WTC11 (cell line): ENCODE data around the gene BAIAP2L1.
"Not testable (repeated sequence)": the region's sequence is repeated elsewhere in the genome, so short reads cannot be mapped to it uniquely, and the experiment has no call there.

Experiments
- CBFB ChIP-seq: sonication (generic); formaldehyde crosslinking; IDR thresholded peaks from 2 replicates; pipeline ENCODE4 v1.8.1; 2022; ENCODE audit warnings: mild to moderate bottlenecking, low read depth, missing genetic modification reagents
- ELF4 ChIP-seq: sonication (generic); formaldehyde crosslinking; IDR thresholded peaks from 2 replicates; pipeline ENCODE4 v1.8.1; 2022; ENCODE audit warnings: low read depth, mild to moderate bottlenecking, moderate library complexity, missing genetic modification reagents
- IRF2 ChIP-seq: sonication (generic); formaldehyde crosslinking; IDR thresholded peaks from 2 replicates; pipeline ENCODE4 v1.8.0; 2022; ENCODE audit warnings: low read depth, missing genetic modification reagents, borderline replicate concordance
- TF ChIP-seq, protein P1 (sequence below): fragments of 200-600 bp; IDR thresholded peaks from 2 replicates; pipeline ENCODE4 v1.8.0; 2022; ENCODE audit warnings: antibody characterized with exemption
- TF ChIP-seq, protein P2 (sequence below): sonication (generic); formaldehyde crosslinking; IDR thresholded peaks from 2 replicates; pipeline ENCODE4 v1.8.0; 2022; ENCODE audit warnings: mild to moderate bottlenecking, missing genetic modification reagents
- TF ChIP-seq, protein P3 (sequence below): sonication (generic); formaldehyde crosslinking; IDR thresholded peaks from 2 replicates; pipeline ENCODE4 v1.8.1; 2023; ENCODE audit warnings: mild to moderate bottlenecking, missing genetic modification reagents

DNA sequence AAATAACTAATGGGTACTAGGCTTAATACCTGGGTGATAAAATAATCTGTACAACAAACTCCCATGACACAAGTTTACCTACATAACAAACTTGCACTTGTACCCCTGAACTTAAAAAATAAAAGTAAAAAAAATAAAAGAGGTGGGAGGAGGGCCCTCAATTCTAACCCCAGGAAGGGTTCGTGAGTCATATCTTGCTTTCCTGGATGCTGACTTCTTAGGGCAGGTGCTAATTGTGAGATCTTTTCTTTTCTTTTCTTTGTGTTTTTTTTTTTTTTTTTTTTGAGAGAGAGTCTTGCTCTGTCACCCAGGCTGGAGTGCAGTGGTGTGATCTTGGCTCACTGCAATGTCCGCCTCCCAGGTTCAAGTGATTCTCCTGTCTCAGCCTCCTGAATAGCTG lies 40.1 kb upstream of the BAIAP2L1 start:
- TF ChIP-seq, protein P1, sequence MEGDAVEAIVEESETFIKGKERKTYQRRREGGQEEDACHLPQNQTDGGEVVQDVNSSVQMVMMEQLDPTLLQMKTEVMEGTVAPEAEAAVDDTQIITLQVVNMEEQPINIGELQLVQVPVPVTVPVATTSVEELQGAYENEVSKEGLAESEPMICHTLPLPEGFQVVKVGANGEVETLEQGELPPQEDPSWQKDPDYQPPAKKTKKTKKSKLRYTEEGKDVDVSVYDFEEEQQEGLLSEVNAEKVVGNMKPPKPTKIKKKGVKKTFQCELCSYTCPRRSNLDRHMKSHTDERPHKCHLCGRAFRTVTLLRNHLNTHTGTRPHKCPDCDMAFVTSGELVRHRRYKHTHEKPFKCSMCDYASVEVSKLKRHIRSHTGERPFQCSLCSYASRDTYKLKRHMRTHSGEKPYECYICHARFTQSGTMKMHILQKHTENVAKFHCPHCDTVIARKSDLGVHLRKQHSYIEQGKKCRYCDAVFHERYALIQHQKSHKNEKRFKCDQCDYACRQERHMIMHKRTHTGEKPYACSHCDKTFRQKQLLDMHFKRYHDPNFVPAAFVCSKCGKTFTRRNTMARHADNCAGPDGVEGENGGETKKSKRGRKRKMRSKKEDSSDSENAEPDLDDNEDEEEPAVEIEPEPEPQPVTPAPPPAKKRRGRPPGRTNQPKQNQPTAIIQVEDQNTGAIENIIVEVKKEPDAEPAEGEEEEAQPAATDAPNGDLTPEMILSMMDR: not testable (repeated sequence)
- TF ChIP-seq, protein P2, sequence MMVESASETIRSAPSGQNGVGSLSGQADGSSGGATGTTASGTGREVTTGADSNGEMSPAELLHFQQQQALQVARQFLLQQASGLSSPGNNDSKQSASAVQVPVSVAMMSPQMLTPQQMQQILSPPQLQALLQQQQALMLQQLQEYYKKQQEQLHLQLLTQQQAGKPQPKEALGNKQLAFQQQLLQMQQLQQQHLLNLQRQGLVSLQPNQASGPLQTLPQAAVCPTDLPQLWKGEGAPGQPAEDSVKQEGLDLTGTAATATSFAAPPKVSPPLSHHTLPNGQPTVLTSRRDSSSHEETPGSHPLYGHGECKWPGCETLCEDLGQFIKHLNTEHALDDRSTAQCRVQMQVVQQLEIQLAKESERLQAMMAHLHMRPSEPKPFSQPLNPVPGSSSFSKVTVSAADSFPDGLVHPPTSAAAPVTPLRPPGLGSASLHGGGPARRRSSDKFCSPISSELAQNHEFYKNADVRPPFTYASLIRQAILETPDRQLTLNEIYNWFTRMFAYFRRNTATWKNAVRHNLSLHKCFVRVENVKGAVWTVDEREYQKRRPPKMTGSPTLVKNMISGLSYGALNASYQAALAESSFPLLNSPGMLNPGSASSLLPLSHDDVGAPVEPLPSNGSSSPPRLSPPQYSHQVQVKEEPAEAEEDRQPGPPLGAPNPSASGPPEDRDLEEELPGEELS: not testable (repeated sequence)
- TF ChIP-seq CBFB; IRF2 (CRISPR knock-in tag); ELF4 (CRISPR knock-in tag): not testable (repeated sequence)
- TF ChIP-seq, protein P3, sequence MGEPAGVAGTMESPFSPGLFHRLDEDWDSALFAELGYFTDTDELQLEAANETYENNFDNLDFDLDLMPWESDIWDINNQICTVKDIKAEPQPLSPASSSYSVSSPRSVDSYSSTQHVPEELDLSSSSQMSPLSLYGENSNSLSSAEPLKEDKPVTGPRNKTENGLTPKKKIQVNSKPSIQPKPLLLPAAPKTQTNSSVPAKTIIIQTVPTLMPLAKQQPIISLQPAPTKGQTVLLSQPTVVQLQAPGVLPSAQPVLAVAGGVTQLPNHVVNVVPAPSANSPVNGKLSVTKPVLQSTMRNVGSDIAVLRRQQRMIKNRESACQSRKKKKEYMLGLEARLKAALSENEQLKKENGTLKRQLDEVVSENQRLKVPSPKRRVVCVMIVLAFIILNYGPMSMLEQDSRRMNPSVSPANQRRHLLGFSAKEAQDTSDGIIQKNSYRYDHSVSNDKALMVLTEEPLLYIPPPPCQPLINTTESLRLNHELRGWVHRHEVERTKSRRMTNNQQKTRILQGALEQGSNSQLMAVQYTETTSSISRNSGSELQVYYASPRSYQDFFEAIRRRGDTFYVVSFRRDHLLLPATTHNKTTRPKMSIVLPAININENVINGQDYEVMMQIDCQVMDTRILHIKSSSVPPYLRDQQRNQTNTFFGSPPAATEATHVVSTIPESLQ: not testable (repeated sequence)
